ENCODE measurements around the gene OR6C2. TPM values are rescaled to one million over a fixed set of nuclear protein-coding genes. Genes with fewer than 3 reads are reported as not detected.
"Not testable (repeated sequence)": the region's sequence is repeated elsewhere in the genome, so short reads cannot be mapped to it uniquely, and the experiment has no call there.

Gene OR6C2
- total RNA-seq, 1 donor from 2014 or later = not detected

DNA sequence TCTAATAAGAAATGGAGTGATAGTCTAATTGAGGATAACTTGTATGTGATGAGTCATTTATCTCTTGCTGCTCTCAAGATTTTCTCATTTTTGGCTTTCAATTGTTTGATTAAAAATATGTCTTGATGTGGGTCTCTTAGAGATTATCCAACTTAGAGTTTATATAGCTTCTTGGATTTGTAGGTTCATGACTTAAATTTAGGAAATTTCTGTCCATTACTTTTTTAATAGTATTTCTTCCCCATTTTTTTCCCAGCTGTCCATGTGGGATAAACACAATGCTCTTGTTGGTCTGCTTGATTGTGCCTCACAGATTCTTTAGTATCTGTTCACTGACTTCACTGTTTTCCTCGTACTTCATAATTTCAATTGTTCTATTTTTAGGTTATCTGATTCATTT is 36.0 kb upstream of the OR6C2 start:
- no peaks in the 10 kb centered on the region for H4K20me1 ChIP-seq (ENCODE audit: low read depth)
- no peaks in the 10 kb centered on the region for H3K4me1 ChIP-seq
- no peaks in the 10 kb centered on the region for H3K9me3 ChIP-seq (ENCODE audit: low read depth)
- no peaks in the 10 kb centered on the region for H3F3A ChIP-seq (ENCODE audit: low read depth)
- Mint-ChIP-seq H3K27me3 (ENCODE audit: insufficient read depth, low read depth) (no peaks in the 10 kb centered on the region), H3K9me3 (peaks cover 2% of the 10 kb centered on the region), H3K27ac (no peak overlapping the region), H3K4me3 (no peak overlapping the region), H3K4me1 (no peaks in the 10 kb centered on the region), H3K36me3 (no peaks in the 10 kb centered on the region)
- no peak overlapping the region for H3K4me3 ChIP-seq
- no peaks in the 10 kb centered on the region for H3K79me2 ChIP-seq (ENCODE audit: low read depth)
- no peaks in the 10 kb centered on the region for H3K27me3 ChIP-seq
- no peak overlapping the region for H3K27ac ChIP-seq
- no peak for TF ChIP-seq EZH2phosphoT487 (IDR thresholded peaks at IDR 0.05)
- no peak for TF ChIP-seq CTCF (IDR thresholded peaks at IDR 0.05)
- no peak for TF ChIP-seq EZH2 (IDR thresholded peaks at IDR 0.05)
- H3K36me3 ChIP-seq = no peaks in the 10 kb centered on the region
- H3K4me2 ChIP-seq = no peak overlapping the region
- no peak overlapping the region for H2AFZ ChIP-seq (replicated peaks)
- no peak for DNase-seq (ENCODE audit: low spot score)
- H3K9ac ChIP-seq = no peak overlapping the region

- not testable (repeated sequence) for H3K4me1 ChIP-seq; H3K27me3 Mint-ChIP-seq (ENCODE audit: insufficient read depth, low read depth); H2AFZ ChIP-seq (replicated peaks); H3K27ac Mint-ChIP-seq; H3K27me3 ChIP-seq; H3K4me3 Mint-ChIP-seq; DNase-seq (ENCODE audit: low spot score); H3K79me2 ChIP-seq (ENCODE audit: low read depth); H3K4me2 ChIP-seq; H3K9me3 Mint-ChIP-seq; H3K27ac ChIP-seq; H3F3A ChIP-seq (ENCODE audit: low read depth); H3K36me3 ChIP-seq; H3K4me1 Mint-ChIP-seq; H3K4me3 ChIP-seq; H3K36me3 Mint-ChIP-seq; H3K9me3 ChIP-seq (ENCODE audit: low read depth); H3K9ac ChIP-seq; H4K20me1 ChIP-seq (ENCODE audit: low read depth)
Measured at GRCh38 chr12:55409133-55409532, 34.7 kb upstream of the OR6C2 start.

- H3K27ac Mint-ChIP-seq; H3K27me3 Mint-ChIP-seq (ENCODE audit: insufficient read depth, low read depth); H3K9me3 Mint-ChIP-seq; H3K36me3 ChIP-seq; H3K27ac ChIP-seq; H3K4me3 ChIP-seq; H3K4me2 ChIP-seq; DNase-seq (ENCODE audit: low spot score); H3F3A ChIP-seq (ENCODE audit: low read depth); H3K9me3 ChIP-seq (ENCODE audit: low read depth); H3K36me3 Mint-ChIP-seq; H4K20me1 ChIP-seq (ENCODE audit: low read depth); H3K4me1 Mint-ChIP-seq; H3K4me3 Mint-ChIP-seq; H2AFZ ChIP-seq (replicated peaks); H3K9ac ChIP-seq; H3K27me3 ChIP-seq; H3K4me1 ChIP-seq; H3K79me2 ChIP-seq (ENCODE audit: low read depth): not testable (repeated sequence)
Measured at GRCh38 chr12:55412138-55412537, 31.7 kb upstream of the OR6C2 start.

GRCh38 chr12:55413498-55414388 is 30.1 kb upstream of the OR6C2 start:
- not testable (repeated sequence) for H3K9me3 ChIP-seq (ENCODE audit: low read depth); H3K9me3 Mint-ChIP-seq; H3K27ac ChIP-seq; H3K36me3 Mint-ChIP-seq; H3K9ac ChIP-seq; H3K27me3 Mint-ChIP-seq (ENCODE audit: insufficient read depth, low read depth); H4K20me1 ChIP-seq (ENCODE audit: low read depth); H3K4me1 Mint-ChIP-seq; DNase-seq (ENCODE audit: low spot score); H3K4me3 ChIP-seq; H3K79me2 ChIP-seq (ENCODE audit: low read depth); H3K27me3 ChIP-seq; H3K4me2 ChIP-seq; H3K4me1 ChIP-seq; H3F3A ChIP-seq (ENCODE audit: low read depth); H3K4me3 Mint-ChIP-seq; H3K36me3 ChIP-seq; H3K27ac Mint-ChIP-seq
- H2AFZ ChIP-seq (replicated peaks) = peak overlapping the region; percentile 85

DNA sequence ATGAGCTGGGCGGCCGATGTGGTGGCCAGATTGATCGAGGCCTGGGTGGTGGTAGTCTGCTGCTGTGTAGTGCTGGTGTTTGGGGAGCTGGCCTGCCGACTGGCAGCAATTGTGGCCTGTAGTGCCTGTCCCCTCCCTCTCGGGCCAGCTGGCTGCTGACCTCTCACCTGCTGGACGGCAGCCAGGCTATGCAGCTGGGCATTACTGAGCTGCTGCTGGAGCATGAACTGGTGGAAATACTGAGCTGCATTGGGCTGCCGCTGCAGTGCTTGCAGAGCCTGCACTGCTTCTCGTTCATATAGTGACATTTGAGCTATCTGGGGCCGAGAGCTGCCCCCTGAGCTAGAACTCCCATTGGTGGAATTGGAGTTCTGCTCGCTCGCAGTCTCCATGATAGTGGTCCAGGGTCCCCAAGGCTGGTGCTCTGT is 29.5 kb upstream of the OR6C2 start:
- not testable (repeated sequence) for H4K20me1 ChIP-seq (ENCODE audit: low read depth); H3K27ac Mint-ChIP-seq; H3K79me2 ChIP-seq (ENCODE audit: low read depth); H3K9ac ChIP-seq; H3F3A ChIP-seq (ENCODE audit: low read depth); H3K9me3 ChIP-seq (ENCODE audit: low read depth); H3K27me3 Mint-ChIP-seq (ENCODE audit: insufficient read depth, low read depth); H3K4me1 ChIP-seq; H3K36me3 Mint-ChIP-seq; H3K4me1 Mint-ChIP-seq; H3K36me3 ChIP-seq; H3K27ac ChIP-seq; H3K9me3 Mint-ChIP-seq; H3K27me3 ChIP-seq; H3K4me3 Mint-ChIP-seq
- peak; percentile 15 for DNase-seq (ENCODE audit: low spot score)
- Histone ChIP-seq H3K4me2 (peak overlapping the region; percentile 22), H2AFZ (replicated peaks) (peak overlapping the region; percentile 85), H3K4me3 (peak overlapping the region; percentile 19)

GRCh38 chr12:55414889-55415288 is 29.0 kb upstream of the OR6C2 start:
- DNase-seq (ENCODE audit: low spot score); H3K27me3 Mint-ChIP-seq (ENCODE audit: insufficient read depth, low read depth); H3K9me3 Mint-ChIP-seq; H3K9me3 ChIP-seq (ENCODE audit: low read depth); H3K79me2 ChIP-seq (ENCODE audit: low read depth); H3K36me3 ChIP-seq; H3K4me1 ChIP-seq; H3K27me3 ChIP-seq; H3F3A ChIP-seq (ENCODE audit: low read depth); H3K9ac ChIP-seq; H3K27ac ChIP-seq; H3K36me3 Mint-ChIP-seq; H4K20me1 ChIP-seq (ENCODE audit: low read depth); H3K4me1 Mint-ChIP-seq; H3K27ac Mint-ChIP-seq: not testable (repeated sequence)
- Histone ChIP-seq H3K4me2 (peak overlapping the region; percentile 82), H3K4me3 (peak overlapping the region; percentile 42), H2AFZ (replicated peaks) (peak overlapping the region; percentile 99)
- peak overlapping the region; percentile 12 for H3K4me3 Mint-ChIP-seq
